Mucosa of stomach (tissue), 1 donor: ENCODE results near the gene DRC7.

Source experiments
- H3K27me3 ChIP-seq: one replicate; pipeline ENCODE4 v1.7.0; 2013; ENCODE audit warnings: mild to moderate bottlenecking, low read length; ENCODE audit not compliant: control insufficient read depth, insufficient read depth
- H3K36me3 ChIP-seq: one replicate; pipeline ENCODE4 v1.7.0; 2013; ENCODE audit warnings: low read length; ENCODE audit not compliant: control insufficient read depth, insufficient read depth
- H3K4me1 ChIP-seq: one replicate; pipeline ENCODE4 v1.7.0; 2013; ENCODE audit warnings: mild to moderate bottlenecking, low read length; ENCODE audit not compliant: control insufficient read depth, insufficient read depth
- H3K4me3 ChIP-seq: one replicate; pipeline ENCODE4 v1.7.0; 2013; ENCODE audit warnings: low read length
- H3K9ac ChIP-seq: one replicate; pipeline ENCODE4 v1.7.0; 2013; ENCODE audit warnings: mild to moderate bottlenecking, low read length, moderate library complexity
- H3K9me3 ChIP-seq: one replicate; pipeline ENCODE4 v1.7.0; 2013; ENCODE audit warnings: mild to moderate bottlenecking, low read length, moderate library complexity; ENCODE audit not compliant: control insufficient read depth
- donor health status: Pancreatic carcinoma.

The DRC7 gene

GRCh38 chr16:57749101-57749692 lies 54.6 kb downstream of the DRC7 start:
- H3K27me3 ChIP-seq, result no peaks in the 10 kb centered on the region
- no peaks in the 10 kb centered on the region for H3K4me1 ChIP-seq
- no peaks in the 10 kb centered on the region for H3K9me3 ChIP-seq
- no peaks in the 10 kb centered on the region for H3K36me3 ChIP-seq
- no peak overlapping the region for H3K9ac ChIP-seq
- no peak overlapping the region for H3K4me3 ChIP-seq

DNA sequence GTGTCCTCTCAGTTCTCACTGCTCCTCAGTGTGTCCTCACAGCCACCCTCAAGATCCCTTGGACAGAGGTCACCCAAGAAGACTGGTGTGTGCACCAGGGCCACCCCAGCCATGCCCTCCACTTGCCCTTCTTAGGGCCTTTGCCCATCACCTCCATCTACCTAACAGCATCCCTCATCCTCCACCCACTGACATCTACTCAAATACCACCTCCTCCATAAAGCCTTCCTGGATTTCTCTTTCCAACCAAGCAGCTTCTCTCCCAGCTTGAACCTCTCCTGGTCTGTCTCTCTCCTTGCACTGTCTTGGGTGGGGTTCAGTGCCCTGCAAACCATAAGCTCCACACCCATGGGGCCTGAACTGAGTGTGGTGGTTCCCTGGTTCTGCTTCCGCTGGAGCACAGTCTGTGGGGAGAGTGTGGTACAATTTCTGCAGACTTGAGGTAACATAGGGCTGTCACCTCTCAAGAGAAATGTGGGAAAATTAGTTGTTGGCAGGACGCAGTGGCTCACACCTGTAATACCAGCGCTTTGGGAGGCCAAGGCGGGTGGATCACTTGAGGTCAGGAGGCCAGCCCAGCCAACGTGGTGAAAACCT lies 55.3 kb downstream of the DRC7 start:
- no peaks in the 10 kb centered on the region for H3K36me3 ChIP-seq
- no peaks in the 10 kb centered on the region for H3K4me1 ChIP-seq
- H3K4me3 ChIP-seq, result no peak overlapping the region
- H3K9ac ChIP-seq, result no peak overlapping the region
- no peaks in the 10 kb centered on the region for H3K27me3 ChIP-seq
- H3K9me3 ChIP-seq, result no peaks in the 10 kb centered on the region

GRCh38 chr16:57750796-57751538 lies 56.4 kb downstream of the DRC7 start:
- no peaks in the 10 kb centered on the region for H3K9me3 ChIP-seq
- H3K27me3 ChIP-seq, result no peaks in the 10 kb centered on the region
- H3K4me1 ChIP-seq, result no peaks in the 10 kb centered on the region
- H3K36me3 ChIP-seq, result no peaks in the 10 kb centered on the region
- no peak overlapping the region for H3K9ac ChIP-seq
- H3K4me3 ChIP-seq, result no peak overlapping the region

GRCh38 chr16:57751539-57752202 lies 57.1 kb downstream of the DRC7 start:
- no peaks in the 10 kb centered on the region for H3K27me3 ChIP-seq
- no peaks in the 10 kb centered on the region for H3K9me3 ChIP-seq
- H3K4me3 ChIP-seq, result no peak overlapping the region
- no peak overlapping the region for H3K9ac ChIP-seq
- no peaks in the 10 kb centered on the region for H3K4me1 ChIP-seq
- no peaks in the 10 kb centered on the region for H3K36me3 ChIP-seq

GRCh38 chr16:57752203-57752580 lies 57.6 kb downstream of the DRC7 start:
- H3K36me3 ChIP-seq, result no peaks in the 10 kb centered on the region

DNA sequence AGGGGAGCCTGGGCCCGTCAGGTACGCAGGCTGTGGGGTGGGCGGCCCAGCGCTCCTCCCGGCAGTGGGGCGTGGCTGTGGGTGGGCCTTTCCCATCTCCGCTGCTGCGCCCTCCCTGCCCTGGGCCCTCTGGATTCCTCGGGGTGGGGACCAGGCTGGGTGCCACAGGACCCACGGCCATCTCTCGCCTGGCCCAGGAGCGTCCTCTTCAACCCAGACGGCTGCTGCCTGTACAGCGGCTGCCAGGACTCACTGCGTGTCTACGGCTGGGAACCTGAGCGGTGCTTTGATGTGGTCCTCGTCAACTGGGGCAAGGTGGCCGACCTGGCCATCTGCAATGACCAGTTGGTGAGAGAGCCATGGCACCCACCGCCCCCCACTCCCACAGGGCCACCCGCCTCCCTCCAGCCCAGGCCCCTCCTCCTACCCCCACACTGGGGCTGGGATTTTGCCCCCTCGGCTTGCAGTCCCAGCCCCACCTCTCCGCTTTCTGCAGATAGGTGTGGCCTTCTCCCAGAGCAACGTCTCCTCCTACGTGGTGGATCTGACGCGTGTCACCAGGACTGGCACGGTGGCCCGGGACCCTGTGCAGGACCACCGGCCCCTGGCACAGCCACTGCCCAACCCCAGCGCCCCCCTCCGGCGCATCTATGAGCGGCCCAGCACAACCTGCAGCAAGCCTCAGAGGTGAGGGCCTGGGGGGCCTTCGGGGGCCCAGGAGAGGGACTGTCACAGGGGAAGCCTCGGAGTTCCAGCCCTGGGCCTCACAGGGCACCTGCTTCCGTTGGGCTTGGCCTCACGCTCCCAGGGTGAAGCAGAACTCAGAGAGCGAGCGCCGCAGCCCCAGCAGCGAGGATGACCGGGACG lies 58.2 kb downstream of the DRC7 start:
- no peaks in the 10 kb centered on the region for H3K4me1 ChIP-seq
- H3K27me3 ChIP-seq, result no peaks in the 10 kb centered on the region
- H3K9me3 ChIP-seq, result no peaks in the 10 kb centered on the region
- no peak overlapping the region for H3K9ac ChIP-seq
- H3K36me3 ChIP-seq, result no peaks in the 10 kb centered on the region
- no peak overlapping the region for H3K4me3 ChIP-seq

More at GRCh38 chr16:57752203-57752580, 57.6 kb downstream of the DRC7 start:
- Histone ChIP-seq H3K4me3 (no peak overlapping the region), H3K9me3 (no peaks in the 10 kb centered on the region), H3K9ac (no peak overlapping the region), H3K4me1 (no peaks in the 10 kb centered on the region), H3K27me3 (no peaks in the 10 kb centered on the region)

DNA sequence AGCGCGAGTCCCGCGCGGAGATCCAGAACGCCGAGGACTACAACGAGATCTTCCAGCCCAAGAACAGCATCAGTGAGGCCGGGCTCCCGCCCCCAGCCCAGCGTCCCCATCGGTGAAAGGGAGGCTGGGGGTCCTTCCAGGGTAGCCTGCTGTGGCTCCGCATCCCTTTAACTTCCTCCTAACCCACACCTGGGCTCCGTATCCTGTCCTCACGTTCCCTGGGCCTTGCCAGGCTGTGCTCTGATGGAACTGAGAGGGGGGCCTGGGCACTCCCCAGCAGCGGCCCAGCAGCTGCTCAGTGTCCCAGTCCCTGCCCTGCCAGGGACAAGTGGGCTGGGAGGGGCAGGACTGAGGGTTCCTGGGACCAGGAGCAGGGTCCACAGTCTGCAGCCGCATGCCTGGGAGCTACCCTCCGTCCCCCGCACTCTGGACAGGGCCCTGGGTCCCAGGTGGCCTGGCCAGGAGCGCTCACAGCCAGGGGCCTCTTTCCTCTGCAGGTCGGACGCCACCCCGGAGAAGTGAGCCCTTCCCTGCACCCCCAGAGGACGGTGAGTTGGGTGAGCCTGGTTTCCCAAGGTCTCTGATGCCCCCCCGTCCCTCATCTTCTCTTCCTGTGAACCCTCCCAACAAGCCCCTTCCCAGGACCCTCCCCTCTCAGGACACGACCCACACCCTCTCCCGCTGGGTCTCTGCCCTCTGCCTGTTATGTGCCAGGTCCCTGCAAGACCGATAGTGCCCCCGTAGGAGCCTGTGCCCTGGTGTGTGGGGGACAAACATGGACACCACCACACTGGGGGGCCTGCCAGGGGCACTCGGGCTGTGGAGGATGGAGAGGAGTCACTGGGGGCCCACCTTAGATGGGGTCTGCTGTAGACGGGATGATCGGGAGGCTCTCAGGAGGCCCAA lies 59.1 kb downstream of the DRC7 start:
- Histone ChIP-seq H3K4me3 (no peak overlapping the region), H3K36me3 (no peaks in the 10 kb centered on the region), H3K9ac (no peak overlapping the region), H3K9me3 (no peaks in the 10 kb centered on the region), H3K4me1 (no peaks in the 10 kb centered on the region), H3K27me3 (no peaks in the 10 kb centered on the region)

GRCh38 chr16:57754354-57755060 lies 59.9 kb downstream of the DRC7 start:
- Histone ChIP-seq H3K36me3 (no peaks in the 10 kb centered on the region), H3K4me3 (no peak overlapping the region), H3K4me1 (no peaks in the 10 kb centered on the region), H3K27me3 (no peaks in the 10 kb centered on the region), H3K9ac (no peak overlapping the region), H3K9me3 (no peaks in the 10 kb centered on the region)

DNA sequence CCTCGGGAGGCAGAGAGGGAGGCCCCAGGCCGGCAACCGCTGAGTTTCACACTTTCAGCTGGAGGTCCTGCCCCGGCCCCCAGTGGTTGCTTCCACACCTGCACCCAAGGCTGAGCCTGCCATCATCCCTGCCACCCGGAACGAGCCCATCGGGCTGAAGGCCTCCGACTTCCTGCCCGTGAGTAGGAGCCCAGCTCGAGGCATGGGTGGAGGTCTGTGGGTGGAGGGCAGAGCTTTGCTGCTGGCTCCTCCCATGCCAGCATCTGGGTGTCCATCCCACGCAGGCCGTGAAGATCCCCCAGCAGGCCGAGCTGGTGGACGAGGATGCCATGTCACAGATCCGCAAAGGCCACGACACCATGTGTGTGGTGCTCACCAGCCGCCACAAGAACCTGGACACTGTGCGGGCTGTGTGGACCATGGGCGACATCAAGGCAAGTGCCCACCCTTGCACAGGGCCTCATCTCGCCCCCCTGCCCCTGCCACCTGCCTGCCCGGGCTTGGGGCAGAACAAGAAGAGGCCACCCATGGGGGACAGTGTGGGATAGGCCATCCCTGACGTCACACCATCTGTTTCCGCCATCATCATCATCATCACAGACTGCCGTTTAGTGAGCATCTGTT lies 60.6 kb downstream of the DRC7 start:
- Histone ChIP-seq H3K36me3 (no peaks in the 10 kb centered on the region), H3K4me1 (no peaks in the 10 kb centered on the region), H3K9ac (no peak overlapping the region), H3K9me3 (no peaks in the 10 kb centered on the region), H3K4me3 (no peak overlapping the region), H3K27me3 (no peaks in the 10 kb centered on the region)

DNA sequence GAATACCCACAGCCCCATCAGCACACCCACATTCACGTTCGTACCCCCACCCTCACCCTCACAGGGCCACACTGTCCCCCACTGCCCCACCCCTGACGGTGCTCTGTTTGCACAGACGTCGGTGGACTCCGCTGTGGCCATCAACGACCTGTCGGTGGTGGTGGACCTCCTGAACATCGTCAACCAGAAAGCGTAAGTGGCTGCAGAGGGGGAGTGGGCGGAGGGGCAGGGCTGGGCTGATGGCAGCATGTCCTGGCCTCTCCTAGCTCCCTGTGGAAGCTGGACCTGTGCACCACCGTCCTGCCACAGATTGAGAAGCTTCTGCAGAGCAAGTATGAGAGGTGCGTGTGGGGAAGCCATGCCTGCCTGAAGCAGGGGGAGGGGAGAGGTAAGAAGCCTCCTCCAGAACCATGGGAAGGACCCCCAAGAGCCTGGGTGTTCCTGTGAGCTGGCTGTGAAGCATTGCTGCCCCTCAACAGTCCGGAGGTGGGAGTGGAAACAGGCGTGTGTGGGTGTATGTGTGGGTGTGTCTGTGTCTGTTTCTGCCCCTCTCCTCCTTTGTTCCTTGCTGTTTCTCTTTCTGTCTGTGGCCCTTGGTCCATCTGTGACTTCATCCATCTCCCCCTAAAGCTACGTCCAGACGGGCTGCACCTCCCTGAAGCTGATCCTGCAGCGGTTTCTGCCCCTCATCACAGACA lies 61.3 kb downstream of the DRC7 start:
- no peaks in the 10 kb centered on the region for H3K4me1 ChIP-seq
- H3K27me3 ChIP-seq, result no peaks in the 10 kb centered on the region
- H3K9me3 ChIP-seq, result no peaks in the 10 kb centered on the region
- H3K9ac ChIP-seq, result no peak overlapping the region
- H3K36me3 ChIP-seq, result no peaks in the 10 kb centered on the region
- H3K4me3 ChIP-seq, result no peak overlapping the region
